Fibroblast of skin of scalp (primary cell): ENCODE measurements around the gene PPIG.
"Not testable (repeated sequence)": the region's sequence is repeated elsewhere in the genome, so short reads cannot be mapped to it uniquely, and the experiment has no call there.

Experiments
- DNase-seq: peaks from one replicate; pipeline ENCODE4 v3.0.0-alpha.2; 2013

Gene PPIG

DNA sequence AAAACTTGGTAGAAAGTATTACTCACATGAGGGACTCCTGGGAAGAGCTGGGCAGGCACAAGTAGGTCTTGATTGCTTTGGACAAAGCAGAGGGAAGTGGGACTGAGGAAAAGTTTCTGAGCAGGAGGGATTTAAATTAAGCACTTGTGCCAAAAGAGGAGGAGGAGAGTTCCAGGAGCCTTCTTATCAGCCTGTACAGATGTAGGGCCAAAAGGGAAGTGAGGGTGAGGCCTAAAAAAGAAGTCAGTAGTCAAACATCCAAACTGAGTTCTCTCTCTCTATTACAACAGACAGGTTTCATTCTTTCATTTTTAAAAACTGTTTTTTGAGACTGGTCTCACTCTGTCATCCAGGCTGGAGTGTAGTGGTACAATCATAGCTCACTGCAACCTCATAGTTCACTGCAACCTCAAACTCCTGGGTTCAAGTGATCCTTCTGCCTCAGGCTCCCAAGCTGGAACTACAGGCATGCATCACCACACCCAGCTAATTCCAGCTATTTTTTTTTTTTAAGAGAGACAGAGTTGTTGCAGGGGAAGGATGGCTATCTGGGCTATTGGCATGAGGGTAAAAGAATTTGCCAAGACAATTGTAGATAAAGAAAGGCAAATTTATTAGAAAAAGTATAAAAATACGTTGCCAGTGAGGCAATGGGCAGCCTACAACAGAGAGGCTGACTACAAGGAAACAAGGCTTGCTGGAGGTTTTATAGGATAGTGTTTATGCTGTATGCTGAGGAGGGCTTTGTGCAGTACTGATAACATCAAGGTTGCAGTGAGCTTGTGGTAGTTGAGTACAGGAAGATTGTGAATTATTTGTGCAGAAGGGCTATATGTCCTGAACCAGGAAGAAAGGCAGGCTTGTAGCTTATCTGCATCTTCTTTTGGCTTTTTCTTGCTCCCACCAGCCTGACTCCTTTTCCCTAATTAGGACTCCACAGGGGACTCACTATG, 81.1 kb downstream of the PPIG start:
- DNase-seq, result no peak

DNA sequence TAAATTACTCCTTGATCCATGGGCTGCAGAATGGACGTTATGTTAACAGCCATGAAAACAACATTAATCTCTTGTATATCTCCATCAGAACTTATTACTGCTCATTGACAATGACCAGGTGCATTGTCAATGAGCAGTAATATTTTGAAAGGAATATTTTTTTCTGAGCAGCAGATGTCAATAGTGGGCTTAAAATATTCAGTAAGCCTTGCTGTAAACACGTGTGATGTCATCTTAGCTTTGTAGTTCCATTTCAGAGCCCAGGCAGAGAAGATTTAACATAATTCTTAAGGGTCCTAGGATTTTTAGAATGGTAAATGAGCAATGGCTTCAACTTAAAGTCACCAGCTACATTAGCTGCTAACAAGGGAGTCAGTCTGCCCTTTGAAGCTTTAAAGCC, 83.4 kb downstream of the PPIG start:
- DNase-seq, result no peak

- peak; percentile 28 for DNase-seq
Measured at GRCh38 chr2:169670215-169670651, 86.1 kb downstream of the PPIG start.

DNA sequence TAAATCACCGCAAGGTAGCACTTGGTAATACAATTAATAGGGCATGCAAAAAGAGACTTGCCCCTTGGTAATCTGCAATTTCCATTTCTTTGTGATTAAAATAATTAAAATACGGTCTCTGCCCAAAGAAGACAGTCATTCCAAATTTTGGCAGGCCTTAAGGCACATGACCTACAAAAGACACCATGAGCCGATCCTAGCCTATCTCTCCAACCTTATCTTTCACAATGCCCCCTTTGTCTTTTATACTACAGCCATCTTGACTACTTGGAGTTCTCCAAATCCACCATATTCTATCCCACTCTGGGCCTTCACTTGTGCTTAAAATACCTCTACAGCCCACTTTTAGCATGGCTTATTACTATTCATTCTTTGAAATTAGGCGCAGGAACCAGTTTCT, 86.8 kb downstream of the PPIG start:
- DNase-seq, result no peak

DNA sequence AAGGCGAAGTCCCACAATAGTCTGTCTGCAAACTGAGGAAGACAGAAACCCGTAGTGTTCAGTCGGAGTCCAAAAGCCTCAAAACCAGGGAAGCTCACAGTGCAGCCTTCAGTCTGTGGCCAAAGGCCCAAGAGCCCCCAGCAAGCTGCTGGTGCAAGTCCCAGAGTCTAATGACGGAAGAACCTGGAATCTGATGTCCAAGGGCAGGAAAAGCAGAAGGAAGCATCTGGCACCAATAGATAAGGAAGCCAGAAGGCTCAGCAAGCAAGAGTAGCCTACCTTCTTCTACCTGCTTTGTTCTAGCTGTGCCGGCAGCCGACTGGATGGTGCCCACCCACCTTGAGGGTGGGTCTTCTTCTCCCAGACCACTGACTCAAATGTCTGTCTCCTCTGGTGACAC, 88.3 kb downstream of the PPIG start:
- DNase-seq, result no peak

DNA sequence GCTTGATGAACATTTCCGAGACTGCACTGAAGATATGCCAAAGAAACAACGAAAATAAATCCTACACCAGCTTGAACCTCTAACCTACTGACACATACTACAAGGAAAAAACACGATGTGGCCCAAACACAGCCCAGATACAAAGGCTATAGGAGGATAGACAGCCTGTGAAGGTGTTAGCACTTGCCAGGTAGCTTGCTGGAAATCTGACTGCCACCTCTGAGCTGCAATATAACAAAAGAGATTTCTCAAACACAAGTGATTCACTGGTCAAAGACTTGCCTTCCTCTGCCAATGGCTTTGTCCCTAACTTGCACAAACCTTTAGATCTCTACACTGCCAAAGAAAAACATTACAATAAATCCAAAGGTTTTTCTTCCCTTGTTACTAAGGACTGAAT, 89.0 kb downstream of the PPIG start:
- no peak for DNase-seq

GRCh38 chr2:169673921-169674320, 89.8 kb downstream of the PPIG start:
- DNase-seq, result no peak

DNA sequence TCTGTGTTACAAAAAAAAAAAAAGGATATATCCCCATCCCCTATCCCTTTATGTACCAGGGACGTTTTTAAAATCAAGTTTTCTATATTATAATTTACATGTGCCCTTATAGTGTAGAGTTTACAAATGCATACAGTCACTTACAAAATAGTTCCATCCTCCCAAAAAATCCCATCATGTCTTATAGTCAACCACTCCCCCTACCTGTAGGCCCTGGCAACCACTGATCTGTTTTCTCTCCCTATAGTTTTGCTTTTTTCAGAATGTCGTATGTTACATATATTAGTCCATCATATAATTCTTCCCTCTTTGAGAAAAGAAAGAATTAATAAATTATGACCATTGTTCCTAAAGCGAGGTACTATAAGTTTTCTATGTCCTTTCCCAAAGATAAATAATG, 92.2 kb downstream of the PPIG start:
- DNase-seq, result no peak

DNA sequence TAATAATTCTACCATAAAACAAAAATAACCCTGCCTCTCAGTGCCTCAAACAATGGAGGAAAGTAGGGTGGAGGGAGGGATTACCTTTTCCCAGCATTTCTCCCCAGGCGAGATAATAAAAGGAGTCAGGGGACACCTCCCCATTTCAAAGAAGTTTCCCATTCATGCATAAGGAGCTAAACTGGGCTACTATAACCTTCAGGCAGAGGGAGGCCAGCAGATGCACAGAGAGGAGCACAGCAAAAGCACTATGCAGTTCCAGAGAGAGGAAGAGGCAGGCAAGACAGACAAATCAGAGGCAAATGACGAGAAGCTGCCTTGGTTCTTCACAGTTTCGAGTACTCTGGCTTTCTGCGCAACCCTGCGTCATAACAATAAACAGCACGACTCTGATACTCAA, 92.7 kb downstream of the PPIG start:
- no peak for DNase-seq

DNA sequence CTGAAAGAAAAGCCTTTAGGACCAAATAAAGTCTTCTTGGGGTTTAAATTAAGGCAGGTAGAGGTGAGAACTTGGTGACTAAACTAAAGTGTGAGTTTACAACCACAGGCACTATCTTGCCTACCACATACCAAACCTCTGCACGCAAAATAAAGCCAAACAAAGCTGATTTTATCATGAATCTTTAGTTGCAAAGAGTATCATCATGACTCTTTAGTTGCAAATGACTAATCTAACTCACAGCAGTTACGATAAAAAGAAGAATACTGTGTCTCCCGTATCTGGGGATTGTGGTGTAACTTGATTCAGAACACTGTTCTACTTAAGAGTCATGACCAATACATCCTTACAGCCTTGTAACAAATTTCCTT, 98.9 kb downstream of the PPIG start:
- DNase-seq, result no peak

- DNase-seq, result no peak
Measured at GRCh38 chr2:169683425-169684134, 99.4 kb downstream of the PPIG start.

- DNase-seq, result no peak
Measured at GRCh38 chr2:169684135-169684565, 100.0 kb downstream of the PPIG start.

- not testable (repeated sequence) for DNase-seq
Measured at GRCh38 chr2:169684712-169685111, 100.6 kb downstream of the PPIG start.

GRCh38 chr2:169686825-169687224, 102.7 kb downstream of the PPIG start:
- DNase-seq, result not testable (repeated sequence)

DNA sequence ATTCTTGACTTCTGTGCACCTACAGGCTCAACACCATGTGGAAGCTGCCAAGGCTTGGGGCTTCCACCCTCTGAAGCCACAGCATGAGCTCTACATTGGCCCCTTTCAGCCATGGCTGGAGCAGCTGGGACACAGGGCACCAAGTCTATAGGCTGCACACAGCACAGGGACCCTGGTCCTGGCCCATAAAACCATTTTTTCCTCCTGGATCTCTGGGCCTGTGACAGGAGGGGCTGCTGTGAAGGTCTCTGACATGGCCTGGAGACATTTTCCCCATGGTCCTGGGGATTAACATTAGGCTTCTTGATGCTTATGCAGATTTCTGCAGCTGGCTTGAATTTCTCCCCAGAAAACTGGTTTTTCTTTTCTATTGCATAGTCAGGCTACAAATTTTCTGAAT, 103.8 kb downstream of the PPIG start:
- not testable (repeated sequence) for DNase-seq

DNA sequence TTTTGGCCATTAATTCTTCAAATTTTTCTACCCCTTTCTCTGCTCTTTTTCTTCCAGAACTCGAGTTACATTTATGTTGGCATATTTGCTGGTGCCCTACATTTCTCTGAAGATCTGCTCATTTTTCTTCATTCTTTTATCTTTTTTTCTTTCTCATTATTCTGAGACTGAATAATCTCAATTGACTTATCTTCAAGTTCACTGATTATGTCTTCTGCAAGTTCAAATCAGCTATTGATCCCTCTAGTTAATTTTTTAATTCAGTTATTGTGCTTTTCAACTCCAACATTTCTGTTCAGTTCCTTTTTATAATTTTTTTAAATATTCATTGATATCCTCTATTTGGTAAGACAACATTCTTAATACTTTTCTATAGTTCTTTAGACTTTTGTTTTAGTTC, 106.8 kb downstream of the PPIG start:
- no peak for DNase-seq
